Measurements from ENCODE around the gene CNTN5. TPM values are rescaled to one million over a fixed set of nuclear protein-coding genes. Genes with fewer than 3 reads are reported as not detected.

CNTN5 gene
- total and polyA plus RNA-seq, 2 donors (not counting 1 experiment from before 2014, with no cell fraction given), result not detected

GRCh38 chr11:99461913-99462312 is 441.2 kb downstream of the CNTN5 start:
- ChIA-PET POLR2A (no interaction called here), CTCF (no interaction called here)
- Histone ChIP-seq H4K20me1 (ENCODE audit: control insufficient read depth, insufficient read depth, low read length, poor library complexity, severe bottlenecking) (no peaks in the 10 kb centered on the region), H2AFZ (ENCODE audit: insufficient read depth, low read depth, low read length, poor library complexity, severe bottlenecking) (no peak overlapping the region), H3K4me3 (ENCODE audit: control extremely low read depth in 1 of 5, extremely low read depth in 1 of 5, insufficient read depth in 1 of 5, low read depth in 2 of 5, low read length in 4 of 5) (no peak overlapping the region), H3K4me1 (ENCODE audit: control insufficient read depth in 2 of 2, insufficient read depth in 2 of 2, low read length in 2 of 2) (no peaks in the 10 kb centered on the region), H3K27ac (ENCODE audit: low read length in 2 of 2) (no peak overlapping the region), H3K27me3 (replicated peaks in 1 of 4; ENCODE audit: control extremely low read depth in 1 of 4, control insufficient read depth in 3 of 4, insufficient read depth in 4 of 4, low read length in 3 of 4) (no peaks in the 10 kb centered on the region), H3K36me3 (replicated peaks in 1 of 2; ENCODE audit: control extremely low read depth in 1 of 2, control insufficient read depth in 1 of 2, extremely low read depth in 1 of 2, insufficient read depth in 2 of 2, low read length in 1 of 2) (no peaks in the 10 kb centered on the region), H3K4me2 (replicated peaks; ENCODE audit: low read depth, low read length, poor library complexity, severe bottlenecking) (no peak overlapping the region), H3K9ac (ENCODE audit: low read length) (no peak overlapping the region), H3K9me3 (ENCODE audit: control extremely low read depth in 1 of 3, control insufficient read depth in 2 of 3, insufficient read depth in 1 of 3, low read length in 2 of 3) (no peaks in the 10 kb centered on the region), H3K79me2 (ENCODE audit: control insufficient read depth, insufficient read depth, low read length) (no peaks in the 10 kb centered on the region)
- TF ChIP-seq, protein P1, sequence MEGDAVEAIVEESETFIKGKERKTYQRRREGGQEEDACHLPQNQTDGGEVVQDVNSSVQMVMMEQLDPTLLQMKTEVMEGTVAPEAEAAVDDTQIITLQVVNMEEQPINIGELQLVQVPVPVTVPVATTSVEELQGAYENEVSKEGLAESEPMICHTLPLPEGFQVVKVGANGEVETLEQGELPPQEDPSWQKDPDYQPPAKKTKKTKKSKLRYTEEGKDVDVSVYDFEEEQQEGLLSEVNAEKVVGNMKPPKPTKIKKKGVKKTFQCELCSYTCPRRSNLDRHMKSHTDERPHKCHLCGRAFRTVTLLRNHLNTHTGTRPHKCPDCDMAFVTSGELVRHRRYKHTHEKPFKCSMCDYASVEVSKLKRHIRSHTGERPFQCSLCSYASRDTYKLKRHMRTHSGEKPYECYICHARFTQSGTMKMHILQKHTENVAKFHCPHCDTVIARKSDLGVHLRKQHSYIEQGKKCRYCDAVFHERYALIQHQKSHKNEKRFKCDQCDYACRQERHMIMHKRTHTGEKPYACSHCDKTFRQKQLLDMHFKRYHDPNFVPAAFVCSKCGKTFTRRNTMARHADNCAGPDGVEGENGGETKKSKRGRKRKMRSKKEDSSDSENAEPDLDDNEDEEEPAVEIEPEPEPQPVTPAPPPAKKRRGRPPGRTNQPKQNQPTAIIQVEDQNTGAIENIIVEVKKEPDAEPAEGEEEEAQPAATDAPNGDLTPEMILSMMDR (IDR thresholded peaks at IDR 0.05), result no peak
- no peak for TF ChIP-seq EZH2 (IDR thresholded peaks at IDR 0.05; ENCODE audit: borderline replicate concordance, insufficient read depth, low read depth, low read length, poor library complexity, severe bottlenecking)
- H3K9me3 Mint-ChIP-seq (ENCODE audit: insufficient read depth), result no peaks in the 10 kb centered on the region
- no CpG with 5 or more reads among the region's 1 CpG for WGBS (ENCODE audit: insufficient coverage)
- H3K27ac Mint-ChIP-seq, result no peak overlapping the region
- ATAC-seq (ENCODE audit: low read depth) (no peak), DNase-seq (no peak)
- intact Hi-C loops (cut with micrococcal nuclease), result no loop called here
- H3K4me3 Mint-ChIP-seq, result no peak overlapping the region
- no peaks in the 10 kb centered on the region for H3K27me3 Mint-ChIP-seq
- no peaks in the 10 kb centered on the region for H3K4me1 Mint-ChIP-seq

DNA sequence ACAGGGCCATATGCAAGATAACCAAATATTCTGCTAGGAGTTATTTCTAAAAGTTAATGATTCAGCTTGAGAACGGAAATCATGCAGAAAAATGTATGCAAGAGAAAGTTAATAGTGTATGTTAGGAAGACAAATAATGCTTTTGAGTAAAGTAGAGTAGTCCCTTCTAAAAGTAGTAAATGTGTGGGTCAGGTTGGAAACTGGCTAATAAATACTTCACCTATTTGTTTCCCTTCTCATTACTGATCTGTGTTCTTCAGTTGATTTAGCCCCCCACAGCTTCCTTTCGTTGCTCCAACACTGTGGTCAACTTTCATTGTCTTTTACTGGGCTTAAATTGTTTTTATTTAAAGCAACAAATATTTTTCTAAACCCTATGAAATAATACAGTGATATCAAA is 444.2 kb downstream of the CNTN5 start:
- no peak overlapping the region for H3K4me3 ChIP-seq (ENCODE audit: control extremely low read depth in 1 of 5, extremely low read depth in 1 of 5, insufficient read depth in 1 of 5, low read depth in 2 of 5, low read length in 4 of 5)
- no peaks in the 10 kb centered on the region for H4K20me1 ChIP-seq (ENCODE audit: control insufficient read depth, insufficient read depth, low read length, poor library complexity, severe bottlenecking)
- H3K4me2 ChIP-seq (replicated peaks; ENCODE audit: low read depth, low read length, poor library complexity, severe bottlenecking), result no peak overlapping the region
- POLR2A ChIA-PET, result no interaction called here
- H3K27ac ChIP-seq (ENCODE audit: low read length in 2 of 2), result no peak overlapping the region
- H3K79me2 ChIP-seq (ENCODE audit: control insufficient read depth, insufficient read depth, low read length), result no peaks in the 10 kb centered on the region
- DNase-seq (no peak), ATAC-seq (ENCODE audit: low read depth) (no peak)
- no peaks in the 10 kb centered on the region for H3K9me3 Mint-ChIP-seq (ENCODE audit: insufficient read depth)
- H3K9me3 ChIP-seq (ENCODE audit: control extremely low read depth in 1 of 3, control insufficient read depth in 2 of 3, insufficient read depth in 1 of 3, low read length in 2 of 3), result no peaks in the 10 kb centered on the region
- no peaks in the 10 kb centered on the region for H3K4me1 ChIP-seq (ENCODE audit: control insufficient read depth in 2 of 2, insufficient read depth in 2 of 2, low read length in 2 of 2)
- no CpG with 5 or more reads among the region's 2 CpGs for WGBS (ENCODE audit: insufficient coverage)
- no peaks in the 10 kb centered on the region for H3K4me1 Mint-ChIP-seq
- intact Hi-C loops (cut with micrococcal nuclease), result no loop called here
- no peaks in the 10 kb centered on the region for H3K36me3 ChIP-seq (replicated peaks in 1 of 2; ENCODE audit: control extremely low read depth in 1 of 2, control insufficient read depth in 1 of 2, extremely low read depth in 1 of 2, insufficient read depth in 2 of 2, low read length in 1 of 2)
- H3K9ac ChIP-seq (ENCODE audit: low read length), result no peak overlapping the region
- no peaks in the 10 kb centered on the region for H3K27me3 ChIP-seq (replicated peaks in 1 of 4; ENCODE audit: control extremely low read depth in 1 of 4, control insufficient read depth in 3 of 4, insufficient read depth in 4 of 4, low read length in 3 of 4)
- H3K27ac Mint-ChIP-seq, result no peak overlapping the region
- no peak for TF ChIP-seq EZH2 (IDR thresholded peaks at IDR 0.05; ENCODE audit: borderline replicate concordance, insufficient read depth, low read depth, low read length, poor library complexity, severe bottlenecking)
- TF ChIP-seq, protein P1 (IDR thresholded peaks at IDR 0.05), result no peak
- no peak overlapping the region for H2AFZ ChIP-seq (ENCODE audit: insufficient read depth, low read depth, low read length, poor library complexity, severe bottlenecking)
- no peaks in the 10 kb centered on the region for H3K27me3 Mint-ChIP-seq
- no peak overlapping the region for H3K4me3 Mint-ChIP-seq
- CTCF ChIA-PET, result no interaction called here

Measured in B cell (primary cell).